ENCODE data around the gene LOXL1.

The LOXL1 gene

DNA sequence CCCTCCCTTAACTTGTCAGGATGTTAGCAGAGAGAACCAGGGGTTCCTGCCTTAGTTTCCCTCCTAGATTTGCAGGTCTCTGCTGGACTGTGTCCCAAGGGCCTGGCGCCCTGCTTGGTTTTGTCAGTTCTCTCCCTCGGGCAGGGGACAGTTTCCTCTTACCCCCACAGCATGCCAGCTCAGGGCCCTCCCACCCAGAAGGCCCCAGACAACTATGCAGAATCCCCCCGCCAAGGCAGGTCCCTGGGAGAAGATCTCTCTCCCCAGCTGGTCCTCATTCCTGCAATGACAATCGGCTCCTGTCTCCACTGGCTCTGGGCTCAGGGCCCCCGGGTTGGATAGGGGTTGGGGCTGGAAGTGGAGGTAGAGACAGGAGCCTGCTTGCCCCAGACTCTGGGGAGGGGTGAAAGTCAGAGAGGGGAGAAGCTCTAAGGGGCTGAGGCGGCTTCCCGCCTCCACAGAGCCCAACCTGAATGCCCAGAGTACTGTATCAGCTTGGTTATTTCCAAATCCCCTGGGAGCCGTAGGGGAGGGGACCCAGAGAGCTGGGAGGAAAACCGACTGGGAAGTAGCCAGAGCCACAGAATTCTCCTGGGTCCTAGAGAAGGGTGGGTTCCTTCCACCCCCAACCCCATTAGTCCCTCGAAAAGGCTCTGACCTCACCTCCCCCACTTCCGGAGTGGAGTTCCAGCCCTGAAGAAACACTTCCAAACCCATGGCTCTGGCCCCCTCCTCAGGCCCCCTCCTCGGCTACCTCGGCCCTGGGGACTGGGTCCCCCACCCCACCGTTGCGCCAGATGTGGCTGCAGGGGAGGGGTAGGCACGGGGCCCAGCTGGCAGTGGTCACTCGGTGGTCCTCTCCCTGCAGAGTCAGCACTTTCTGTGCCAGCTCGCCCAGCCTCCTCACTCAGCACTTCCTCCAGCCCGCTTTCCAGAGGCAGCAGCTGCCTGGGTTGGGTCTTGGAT, 3.8 kb upstream of the LOXL1 start:
- H3K4me1 Mint-ChIP-seq (ENCODE audit: low read depth): peaks cover 57% of the 10 kb centered on the region
- H3K9me3 Mint-ChIP-seq: peaks cover 11% of the 10 kb centered on the region
- peaks cover 41% of the 10 kb centered on the region for H3K27me3 Mint-ChIP-seq
- intact Hi-C loops (cut with micrococcal nuclease): no loop called here
- H3K36me3 Mint-ChIP-seq (ENCODE audit: low read depth): no peaks in the 10 kb centered on the region
- peak overlapping the region; percentile 27 for H3K4me3 Mint-ChIP-seq
- H3K27ac Mint-ChIP-seq: peak overlapping the region; percentile 77

DNA sequence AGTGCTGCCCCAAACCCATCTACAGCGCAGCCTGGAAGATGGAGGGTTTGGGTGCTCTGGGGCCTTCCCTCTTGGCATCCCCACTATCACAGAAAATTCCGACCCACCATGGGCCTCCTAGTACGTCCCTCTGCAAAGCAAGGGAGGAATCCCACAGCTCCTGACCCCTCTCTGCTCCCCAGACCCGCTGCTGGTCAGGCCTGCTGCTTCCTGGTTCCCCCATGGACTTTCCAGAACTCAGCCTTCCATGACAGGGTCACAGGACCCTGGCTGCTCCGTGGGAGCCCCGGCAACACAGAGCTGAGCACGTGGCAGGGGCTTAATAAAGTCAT, 3.1 kb upstream of the LOXL1 start:
- H3K4me1 Mint-ChIP-seq (ENCODE audit: low read depth): peaks cover 61% of the 10 kb centered on the region
- peaks cover 42% of the 10 kb centered on the region for H3K27me3 Mint-ChIP-seq
- H3K27ac Mint-ChIP-seq: peak overlapping the region; percentile 77
- intact Hi-C loops (cut with micrococcal nuclease): no loop called here
- H3K36me3 Mint-ChIP-seq (ENCODE audit: low read depth): no peaks in the 10 kb centered on the region
- peak overlapping the region; percentile 27 for H3K4me3 Mint-ChIP-seq
- H3K9me3 Mint-ChIP-seq: peaks cover 5% of the 10 kb centered on the region

DNA sequence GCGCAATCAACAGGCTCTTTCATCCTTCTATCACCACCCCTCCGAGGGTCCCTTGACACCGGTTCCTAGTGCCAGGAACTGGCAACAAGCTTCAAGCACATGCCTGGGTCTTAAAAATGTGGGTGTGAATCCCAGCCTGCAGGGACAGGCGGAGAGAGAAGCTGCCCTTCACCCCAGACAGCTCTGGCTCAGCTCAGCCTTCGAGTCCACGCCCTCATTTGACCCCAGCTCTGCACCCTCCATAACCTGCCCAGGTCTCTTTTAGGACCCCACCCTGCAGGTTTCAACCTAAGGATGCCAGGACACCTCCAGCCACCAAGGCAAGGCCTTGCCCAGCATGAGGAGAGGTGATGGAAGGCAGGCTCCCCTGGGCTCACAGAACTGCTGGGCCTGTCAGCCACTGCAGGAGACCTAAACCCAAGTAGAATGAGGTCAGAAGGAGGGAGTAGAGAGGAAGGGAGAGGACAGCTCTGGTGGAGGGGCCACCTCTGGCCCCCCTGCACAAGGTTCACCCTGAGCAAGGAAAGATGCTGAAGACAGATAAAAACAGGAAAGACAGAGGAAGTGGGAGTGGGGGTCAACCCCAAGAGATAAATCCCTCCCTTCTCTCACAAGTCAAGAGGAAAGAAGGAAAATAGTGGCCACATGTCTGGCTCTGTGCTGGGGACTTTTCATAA, 2.6 kb upstream of the LOXL1 start:
- Mint-ChIP-seq H3K27ac (peak overlapping the region; percentile 77), H3K4me1 (ENCODE audit: low read depth) (peaks cover 65% of the 10 kb centered on the region), H3K36me3 (ENCODE audit: low read depth) (no peaks in the 10 kb centered on the region), H3K4me3 (no peak overlapping the region), H3K9me3 (no peaks in the 10 kb centered on the region), H3K27me3 (peaks cover 44% of the 10 kb centered on the region)
- intact Hi-C loops (cut with micrococcal nuclease): no loop called here

GRCh38 chr15:73924171-73924921, 1.9 kb upstream of the LOXL1 start:
- Mint-ChIP-seq H3K27me3 (peaks cover 51% of the 10 kb centered on the region), H3K9me3 (no peaks in the 10 kb centered on the region), H3K27ac (no peak overlapping the region), H3K36me3 (ENCODE audit: low read depth) (no peaks in the 10 kb centered on the region), H3K4me3 (no peak overlapping the region), H3K4me1 (ENCODE audit: low read depth) (peaks cover 65% of the 10 kb centered on the region)
- intact Hi-C loops (cut with micrococcal nuclease): no loop called here

GRCh38 chr15:73925848-73926218, 429 bp upstream of the LOXL1 start:
- Mint-ChIP-seq H3K4me3 (peak overlapping the region; percentile 15), H3K4me1 (ENCODE audit: low read depth) (peaks cover 57% of the 10 kb centered on the region), H3K9me3 (no peaks in the 10 kb centered on the region), H3K36me3 (ENCODE audit: low read depth) (no peaks in the 10 kb centered on the region), H3K27me3 (peaks cover 58% of the 10 kb centered on the region), H3K27ac (no peak overlapping the region)
- intact Hi-C loops (cut with micrococcal nuclease): no loop called here

DNA sequence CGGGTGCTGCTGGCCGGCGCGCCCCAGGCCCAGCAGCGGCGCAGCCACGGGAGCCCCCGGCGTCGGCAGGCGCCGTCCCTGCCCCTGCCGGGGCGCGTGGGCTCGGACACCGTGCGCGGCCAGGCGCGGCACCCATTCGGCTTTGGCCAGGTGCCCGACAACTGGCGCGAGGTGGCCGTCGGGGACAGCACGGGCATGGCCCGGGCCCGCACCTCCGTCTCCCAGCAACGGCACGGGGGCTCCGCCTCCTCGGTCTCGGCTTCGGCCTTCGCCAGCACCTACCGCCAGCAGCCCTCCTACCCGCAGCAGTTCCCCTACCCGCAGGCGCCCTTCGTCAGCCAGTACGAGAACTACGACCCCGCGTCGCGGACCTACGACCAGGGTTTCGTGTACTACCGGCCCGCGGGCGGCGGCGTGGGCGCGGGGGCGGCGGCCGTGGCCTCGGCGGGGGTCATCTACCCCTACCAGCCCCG, 777 bp downstream of the LOXL1 start:
- Mint-ChIP-seq H3K9me3 (no peaks in the 10 kb centered on the region), H3K4me3 (peak overlapping the region; percentile 60), H3K4me1 (ENCODE audit: low read depth) (peaks cover 47% of the 10 kb centered on the region), H3K36me3 (ENCODE audit: low read depth) (no peaks in the 10 kb centered on the region), H3K27me3 (peaks cover 67% of the 10 kb centered on the region), H3K27ac (no peak overlapping the region)
- intact Hi-C loops (cut with micrococcal nuclease): no loop called here

- Mint-ChIP-seq H3K36me3 (ENCODE audit: low read depth) (no peaks in the 10 kb centered on the region), H3K4me3 (peak overlapping the region; percentile 60), H3K27ac (no peak overlapping the region), H3K4me1 (ENCODE audit: low read depth) (peaks cover 40% of the 10 kb centered on the region), H3K27me3 (peaks cover 64% of the 10 kb centered on the region), H3K9me3 (no peaks in the 10 kb centered on the region)
- intact Hi-C loops (cut with micrococcal nuclease): no loop called here
Measured at GRCh38 chr15:73927476-73928240, 1.4 kb downstream of the LOXL1 start.

- intact Hi-C loops (cut with micrococcal nuclease): no loop called here
- Mint-ChIP-seq H3K27ac (no peak overlapping the region), H3K27me3 (peaks cover 59% of the 10 kb centered on the region), H3K4me1 (ENCODE audit: low read depth) (peaks cover 35% of the 10 kb centered on the region), H3K4me3 (peak overlapping the region; percentile 53), H3K36me3 (ENCODE audit: low read depth) (no peaks in the 10 kb centered on the region), H3K9me3 (no peaks in the 10 kb centered on the region)
Measured at GRCh38 chr15:73928241-73928579, 1.9 kb downstream of the LOXL1 start.

DNA sequence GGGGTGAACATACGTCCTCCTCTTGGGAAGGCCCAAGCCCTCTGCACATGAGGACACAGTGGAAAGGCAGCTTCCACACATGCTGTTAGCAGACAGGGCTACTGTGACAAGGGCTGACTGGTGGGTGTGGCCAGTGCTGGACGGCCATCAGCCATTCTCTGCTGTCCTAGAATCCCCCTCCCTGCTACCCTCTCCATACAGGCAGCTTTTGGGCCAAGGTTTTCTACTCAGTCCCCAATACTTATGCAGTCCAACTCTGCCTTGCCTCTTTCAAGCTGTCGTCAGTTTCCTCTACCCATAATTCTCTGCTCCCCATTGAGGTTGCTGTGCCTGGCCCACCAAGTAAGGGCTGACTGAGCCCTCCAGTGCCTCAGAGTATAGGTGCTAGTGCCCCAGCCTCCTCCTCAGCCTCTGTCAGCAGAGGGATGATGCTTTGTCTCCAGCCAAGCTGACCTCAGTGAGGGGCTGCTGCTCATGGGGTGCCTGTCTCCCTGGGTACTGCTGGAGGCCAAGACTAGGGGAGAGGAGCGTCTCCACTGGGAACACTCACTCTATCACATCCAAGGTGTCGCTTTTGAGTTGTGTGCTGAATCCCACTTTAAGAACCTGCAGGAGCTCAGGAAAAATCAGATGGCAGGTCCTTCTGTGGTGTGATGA, 2.8 kb downstream of the LOXL1 start:
- Mint-ChIP-seq H3K27ac (no peak overlapping the region), H3K27me3 (peaks cover 55% of the 10 kb centered on the region)

GRCh38 chr15:73930371-73930770, 4.1 kb downstream of the LOXL1 start:
- peaks cover 50% of the 10 kb centered on the region for H3K27me3 Mint-ChIP-seq
- no peaks in the 10 kb centered on the region for H3K36me3 Mint-ChIP-seq (ENCODE audit: low read depth)
- H3K4me1 Mint-ChIP-seq (ENCODE audit: low read depth): peaks cover 18% of the 10 kb centered on the region
- intact Hi-C loops (cut with micrococcal nuclease): no loop called here
- no peaks in the 10 kb centered on the region for H3K9me3 Mint-ChIP-seq
- H3K4me3 Mint-ChIP-seq: no peak overlapping the region
- H3K27ac Mint-ChIP-seq: no peak overlapping the region

More for the DNA sequence above, 2.8 kb downstream of the LOXL1 start:
- Mint-ChIP-seq H3K36me3 (ENCODE audit: low read depth) (no peaks in the 10 kb centered on the region), H3K4me3 (no peak overlapping the region), H3K9me3 (no peaks in the 10 kb centered on the region), H3K4me1 (ENCODE audit: low read depth) (peaks cover 26% of the 10 kb centered on the region)
- intact Hi-C loops (cut with micrococcal nuclease): no loop called here

GRCh38 chr15:73930790-73931281, 4.6 kb downstream of the LOXL1 start:
- no peaks in the 10 kb centered on the region for H3K9me3 Mint-ChIP-seq
- peaks cover 45% of the 10 kb centered on the region for H3K27me3 Mint-ChIP-seq
- intact Hi-C loops (cut with micrococcal nuclease): no loop called here

DNA sequence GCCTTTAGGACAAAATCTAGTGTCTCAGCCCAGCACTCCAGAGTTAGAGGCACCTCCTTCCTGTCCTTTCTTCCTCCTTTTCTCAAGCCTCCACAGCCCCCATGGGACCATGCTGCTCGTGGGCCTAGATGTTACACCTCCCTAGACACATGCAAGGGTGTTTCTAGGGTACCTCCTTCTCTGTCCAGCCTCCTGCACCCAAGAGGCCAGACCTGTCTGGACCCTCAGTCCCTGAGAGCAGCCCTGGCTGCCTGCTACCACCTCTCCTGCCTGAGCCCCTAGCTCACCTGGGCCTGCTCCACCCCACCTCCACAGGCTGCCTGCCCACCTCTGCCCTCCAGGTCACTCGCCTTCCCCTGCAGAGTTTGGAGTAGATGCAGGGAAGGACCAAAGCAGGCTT, 5.2 kb downstream of the LOXL1 start:
- Mint-ChIP-seq H3K27me3 (peaks cover 39% of the 10 kb centered on the region), H3K4me3 (no peak overlapping the region), H3K4me1 (ENCODE audit: low read depth) (peaks cover 9% of the 10 kb centered on the region), H3K27ac (no peak overlapping the region), H3K9me3 (no peaks in the 10 kb centered on the region), H3K36me3 (ENCODE audit: low read depth) (no peaks in the 10 kb centered on the region)
- intact Hi-C loops (cut with micrococcal nuclease): no loop called here

More at GRCh38 chr15:73930790-73931281, 4.6 kb downstream of the LOXL1 start:
- no peak overlapping the region for H3K27ac Mint-ChIP-seq
- no peaks in the 10 kb centered on the region for H3K36me3 Mint-ChIP-seq (ENCODE audit: low read depth)
- H3K4me3 Mint-ChIP-seq: no peak overlapping the region
- H3K4me1 Mint-ChIP-seq (ENCODE audit: low read depth): peaks cover 15% of the 10 kb centered on the region

Data from dendritic cell treated with granulocyte-macrophage colony-stimulating factor and Interleukin-4, amounts not matched to agents 40 ng/mL and 50 ng/mL, for 4 days (primary cell).